Skin of body (tissue), 2 donors: ENCODE results near the gene PPP1R1A. TPM values are rescaled to one million over a fixed set of nuclear protein-coding genes. Genes with fewer than 3 reads are reported as not detected.

Source experiments
- DNase-seq: peaks from one replicate; lab custom pipeline; 2025; lab: John Stamatoyannopoulos, UW
- total RNA-seq: library from RNA; depleted of rRNA; stranded (reverse); fragments of >200 nt; gene quantifications from one replicate; pipeline ENCODE4 v1.2.3, GENCODE V29; 2014

PPP1R1A gene
- total RNA-seq, result 6.4 TPM

- DNase-seq, result no peak
Measured at GRCh38 chr12:54588110-54588889, at the start of gene PPP1R1A. Gene PPP1R1A, minus strand, starts transcription at chr12:54588659. Its CDS starts 171 bp downstream, at chr12:54588488.

- no peak for DNase-seq
Measured at GRCh38 chr12:54634795-54635194, 46.3 kb upstream of the PPP1R1A start, which contains the start of gene LACRT. Gene LACRT, minus strand, starts transcription at chr12:54634895. Its CDS starts 54 bp downstream, at chr12:54634841.

- DNase-seq, result no peak
Measured at GRCh38 chr12:54631988-54632728, 43.7 kb upstream of the PPP1R1A start.

GRCh38 chr12:54631551-54631950, 43.1 kb upstream of the PPP1R1A start:
- no peak for DNase-seq

- no peak for DNase-seq
Measured at GRCh38 chr12:54629925-54630324, 41.5 kb upstream of the PPP1R1A start.

GRCh38 chr12:54628186-54628846, 39.9 kb upstream of the PPP1R1A start:
- DNase-seq, result no peak

- no peak for DNase-seq
Measured at GRCh38 chr12:54627304-54627703, 38.8 kb upstream of the PPP1R1A start.

GRCh38 chr12:54625598-54625997, 37.1 kb upstream of the PPP1R1A start:
- DNase-seq, result no peak

GRCh38 chr12:54624315-54625279, 36.1 kb upstream of the PPP1R1A start:
- DNase-seq, result no peak

GRCh38 chr12:54622463-54623183, 34.2 kb upstream of the PPP1R1A start:
- DNase-seq, result no peak

- no peak for DNase-seq
Measured at GRCh38 chr12:54616933-54617680, 28.6 kb upstream of the PPP1R1A start.

GRCh38 chr12:54612225-54612750, 23.8 kb upstream of the PPP1R1A start:
- DNase-seq, result no peak

- DNase-seq, result no peak
Measured at GRCh38 chr12:54611715-54612149, 23.3 kb upstream of the PPP1R1A start.

- DNase-seq, result no peak
Measured at GRCh38 chr12:54608769-54609168, 20.3 kb upstream of the PPP1R1A start.

- no peak for DNase-seq
Measured at GRCh38 chr12:54608156-54608555, 19.7 kb upstream of the PPP1R1A start.

- DNase-seq, result no peak
Measured at GRCh38 chr12:54606556-54606955, 18.1 kb upstream of the PPP1R1A start.

- DNase-seq, result no peak
Measured at GRCh38 chr12:54605138-54605970, 16.9 kb upstream of the PPP1R1A start.

- no peak for DNase-seq
Measured at GRCh38 chr12:54604436-54604835, 16.0 kb upstream of the PPP1R1A start.
